A172 (cell line): ENCODE measurements around the gene KCNIP1. TPM values are rescaled to one million over a fixed set of nuclear protein-coding genes. Genes with fewer than 3 reads are reported as not detected.

Source experiments
- DNase-seq: peaks from one replicate; pipeline ENCODE4 v3.0.0-alpha.2; 2015; ENCODE audit warnings: low spot score
- total RNA-seq: library from RNA; depleted of rRNA; stranded (reverse); fragments of >200 nt; shearing (Covaris generic); gene quantifications from 2 replicates; pipeline ENCODE4 v1.2.3, GENCODE V29; 2014

Gene KCNIP1
- total RNA-seq, 1 experiment from 2014 or later: not detected

DNA sequence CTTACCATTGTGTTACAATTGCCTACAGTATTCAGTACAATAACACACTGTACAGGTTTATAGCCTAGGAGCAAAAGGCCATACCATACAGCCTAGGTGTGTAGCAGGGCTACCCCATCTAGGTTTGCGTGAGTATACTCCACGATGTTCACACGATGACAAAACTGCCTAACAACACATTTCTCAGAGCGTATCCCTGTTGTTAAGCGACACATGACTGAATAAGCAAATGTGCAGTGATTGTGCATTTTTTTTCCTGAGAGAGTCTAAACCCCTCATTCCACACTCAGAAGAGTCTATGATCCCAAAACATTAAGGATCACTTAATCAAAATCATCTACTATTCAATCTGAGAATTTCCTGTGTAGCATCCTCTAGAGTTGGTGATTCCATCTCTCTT lies 211.3 kb downstream of the KCNIP1 start:
- DNase-seq: no peak

- no peak for DNase-seq
These were observed 212.6 kb downstream of the KCNIP1 start for GRCh38 chr5:170716396-170716795.

- DNase-seq: no peak
These were observed 215.7 kb downstream of the KCNIP1 start for GRCh38 chr5:170719551-170719950.

DNA sequence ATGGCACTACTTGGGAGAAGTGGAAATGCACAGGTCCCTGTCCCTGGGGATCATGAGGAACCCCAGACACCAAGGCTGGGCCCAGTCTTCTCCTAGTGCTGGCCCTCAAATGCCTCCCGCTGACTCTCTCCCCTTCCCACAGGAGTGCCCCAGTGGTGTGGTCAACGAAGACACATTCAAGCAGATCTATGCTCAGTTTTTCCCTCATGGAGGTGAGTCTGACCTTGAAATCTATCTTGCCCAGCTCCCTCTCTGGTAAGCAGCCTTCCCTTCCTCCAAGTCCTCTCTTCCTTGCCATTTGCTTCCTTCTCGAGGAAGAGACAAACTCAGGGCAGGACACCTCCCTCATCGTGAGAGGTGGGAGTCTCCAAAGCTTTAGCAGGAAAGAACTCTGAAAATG lies 216.4 kb downstream of the KCNIP1 start:
- no peak for DNase-seq

DNA sequence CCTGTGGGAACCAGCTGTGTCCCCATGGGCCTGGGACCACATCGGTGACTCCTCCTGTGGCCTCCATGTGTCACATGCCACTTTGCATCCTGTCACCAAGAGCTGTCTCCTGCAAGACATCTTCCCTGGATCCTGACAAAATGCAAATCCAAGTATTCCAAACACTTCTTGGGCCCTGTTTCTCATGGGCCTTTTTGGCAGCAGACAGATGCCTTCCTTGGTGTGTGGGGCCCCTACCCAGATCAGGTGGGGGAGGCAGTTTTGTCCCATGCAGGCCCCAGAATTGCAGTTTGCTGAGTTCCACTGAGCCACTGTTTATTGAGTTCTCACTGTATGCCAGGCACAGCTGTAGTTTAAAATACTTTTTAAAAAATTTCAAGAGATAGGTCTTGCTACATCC lies 217.2 kb downstream of the KCNIP1 start:
- DNase-seq: no peak

DNA sequence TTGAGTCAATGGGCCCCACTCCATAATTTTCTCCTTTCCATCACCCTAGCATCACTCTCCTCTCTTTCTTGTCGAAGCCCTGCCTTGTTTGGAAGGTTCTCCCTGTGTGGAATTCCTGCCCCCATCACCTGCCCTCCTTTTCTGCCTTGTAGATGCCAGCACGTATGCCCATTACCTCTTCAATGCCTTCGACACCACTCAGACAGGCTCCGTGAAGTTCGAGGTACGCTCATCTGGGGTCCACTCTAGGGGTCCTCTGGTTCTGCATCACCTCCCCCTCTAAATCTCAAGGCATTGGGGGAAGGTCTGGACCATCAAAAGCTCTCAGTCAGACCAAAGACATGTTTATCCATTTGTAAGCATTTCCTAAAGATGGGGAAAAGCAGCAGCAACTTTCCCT lies 217.9 kb downstream of the KCNIP1 start:
- DNase-seq: no peak

DNA sequence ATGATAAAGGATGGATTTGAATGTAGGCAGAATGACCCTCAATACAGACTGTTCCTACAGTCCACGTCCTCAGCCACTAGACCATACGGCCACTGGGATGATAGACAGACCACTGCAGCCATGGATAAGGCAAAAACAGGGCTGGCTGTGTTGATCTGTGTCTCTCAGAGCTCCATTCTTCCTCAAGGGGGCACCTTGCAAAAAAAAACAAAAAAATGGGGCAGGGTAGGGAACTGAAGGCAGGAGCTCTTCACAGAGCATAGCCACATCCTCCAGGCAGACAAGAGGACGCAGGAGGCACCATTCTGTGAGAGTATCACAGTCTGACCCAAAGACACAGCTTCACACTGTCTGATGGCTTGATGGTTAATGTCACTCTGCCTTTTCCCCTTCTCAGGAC lies 218.5 kb downstream of the KCNIP1 start:
- no peak for DNase-seq

GRCh38 chr5:170731052-170731451 lies 227.2 kb downstream of the KCNIP1 start:
- no peak for DNase-seq

GRCh38 chr5:170732685-170733084 lies 228.9 kb downstream of the KCNIP1 start:
- DNase-seq: no peak

GRCh38 chr5:170736966-170737365 lies 233.1 kb downstream of the KCNIP1 start:
- no peak for DNase-seq

DNA sequence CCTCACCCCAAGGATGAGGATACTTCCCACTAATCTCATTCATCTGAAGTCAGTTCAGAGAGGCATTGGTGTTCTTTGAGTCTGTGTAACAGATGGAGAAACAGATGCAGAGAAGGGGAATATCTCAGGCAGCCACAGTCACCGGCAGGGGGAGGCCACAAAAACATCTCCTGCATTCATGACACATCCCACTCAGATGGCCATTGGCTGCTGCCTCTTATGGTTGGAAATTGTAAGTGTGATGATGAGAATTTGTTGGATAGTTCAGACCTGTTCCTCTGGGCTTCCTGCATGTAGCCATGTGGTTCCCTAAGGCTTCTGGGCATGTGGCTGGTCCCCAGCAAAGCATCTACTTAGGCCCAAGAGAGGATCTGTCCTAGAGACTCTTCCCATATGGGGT lies 233.8 kb downstream of the KCNIP1 start:
- DNase-seq: no peak

GRCh38 chr5:170738840-170739239 lies 235.0 kb downstream of the KCNIP1 start:
- no peak for DNase-seq

- DNase-seq: no peak
These were observed 235.6 kb downstream of the KCNIP1 start for GRCh38 chr5:170739446-170739845.

- no peak for DNase-seq
These were observed 236.9 kb downstream of the KCNIP1 start for GRCh38 chr5:170740551-170741205.

- no peak for DNase-seq
These were observed 238.0 kb downstream of the KCNIP1 start for GRCh38 chr5:170741801-170742200.

DNA sequence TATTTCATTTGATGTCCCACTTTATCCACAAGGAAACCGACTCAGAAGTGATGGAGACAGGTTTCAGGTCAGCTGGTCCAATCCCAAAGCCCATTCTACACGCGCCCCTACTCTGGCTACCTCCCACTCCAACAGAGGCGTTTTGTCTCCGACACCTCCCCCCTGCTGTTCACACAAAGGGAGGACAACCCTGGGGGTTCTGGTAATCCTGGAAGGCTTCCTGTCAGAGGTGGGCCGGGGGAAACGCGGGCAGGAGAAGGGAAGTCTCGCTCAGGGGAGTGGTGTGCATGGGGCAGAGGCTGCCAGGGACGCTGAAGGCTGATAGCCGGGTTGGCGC lies 240.0 kb downstream of the KCNIP1 start:
- no peak for DNase-seq

DNA sequence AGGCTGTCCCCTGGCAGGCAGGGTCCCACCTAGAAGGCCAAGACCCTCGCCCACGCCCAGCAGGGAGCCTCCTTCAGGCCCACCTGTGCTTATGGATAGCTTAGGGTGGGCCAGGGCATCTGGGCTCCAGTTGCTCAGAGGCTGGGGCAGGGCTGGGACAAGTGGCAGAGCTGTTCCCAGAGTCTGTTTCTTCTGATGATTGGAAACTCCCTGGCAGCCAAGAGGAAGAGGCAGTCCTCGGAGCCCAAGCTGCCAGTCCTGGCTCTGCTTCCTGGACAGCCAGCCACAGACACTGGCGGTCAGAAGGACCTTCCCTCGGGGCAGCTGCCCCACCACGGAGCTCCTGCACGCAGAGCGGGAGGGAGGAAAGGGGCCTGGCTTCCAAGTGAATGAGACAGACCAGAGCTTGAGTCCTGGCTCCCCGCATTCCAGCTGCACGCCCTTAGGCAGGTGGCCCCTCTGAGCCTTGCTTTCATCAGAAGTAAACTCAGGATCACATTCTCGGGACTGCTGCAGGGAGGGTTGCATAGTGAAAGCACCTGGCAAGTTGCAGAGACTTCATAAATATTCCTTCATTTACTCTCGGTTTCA lies 241.8 kb downstream of the KCNIP1 start:
- DNase-seq: no peak

- no peak for DNase-seq
These were observed 242.5 kb downstream of the KCNIP1 start for GRCh38 chr5:170746075-170746960.

- DNase-seq: no peak
These were observed 243.1 kb downstream of the KCNIP1 start for GRCh38 chr5:170746961-170747340.

GRCh38 chr5:170747357-170747756 lies 243.5 kb downstream of the KCNIP1 start:
- DNase-seq: no peak

- DNase-seq: no peak
These were observed 244.0 kb downstream of the KCNIP1 start for GRCh38 chr5:170747851-170748250.

- DNase-seq: no peak
These were observed 245.2 kb downstream of the KCNIP1 start for GRCh38 chr5:170748951-170749471.

DNA sequence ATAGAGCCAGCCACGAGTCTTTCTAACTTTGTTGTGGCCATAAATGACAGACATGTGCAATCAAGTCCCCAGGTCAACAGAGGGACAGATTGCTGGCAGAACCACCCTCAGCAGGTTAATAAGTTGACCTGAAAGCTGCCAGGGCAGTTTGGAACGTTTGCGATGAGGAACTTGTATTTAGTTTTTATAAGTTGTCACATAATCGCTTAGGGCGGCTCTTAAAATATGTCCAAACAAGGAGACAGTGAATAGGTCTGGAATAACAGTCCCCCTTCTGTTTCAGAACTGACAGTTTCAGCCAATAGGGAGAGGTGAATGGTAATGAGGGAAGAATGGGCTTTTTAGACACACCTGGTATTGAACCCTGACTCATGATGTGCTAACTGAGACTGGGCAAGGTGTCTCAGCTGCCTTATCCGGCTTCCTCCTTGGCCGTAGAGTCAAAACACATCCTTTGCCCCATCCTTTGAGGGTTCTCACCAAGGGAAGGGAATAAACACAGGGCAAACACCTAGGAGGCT lies 246.2 kb downstream of the KCNIP1 start:
- DNase-seq: no peak
